Mammary epithelial cell (primary cell): Measurements from ENCODE around the gene PA2G4.

Experiments used
- CTCF ChIP-seq, 2 donors: IDR thresholded peaks in 1 of 2; conservative IDR thresholded peaks in 1 of 2; 2 replicates each; pipeline ENCODE4 v1.5.1; 2011 to 2012; ENCODE audit warnings: inconsistent platforms in 2 of 2, low read length in 2 of 2, mild to moderate bottlenecking in 2 of 2, control low read depth in 1 of 2, low read depth in 1 of 2; ENCODE audit not compliant: insufficient read depth in 1 of 2; ENCODE audit errors: extremely low read depth in 1 of 2
- EZH2 ChIP-seq: IDR thresholded peaks from 2 replicates; pipeline ENCODE4 v1.6.1; 2012; ENCODE audit warnings: low read length, inconsistent platforms, borderline replicate concordance

GRCh38 chr12:56103066-56103711, 1.2 kb upstream of the PA2G4 start:
- TF ChIP-seq CTCF (conservative IDR thresholded peaks at IDR 0.05 in 1 of 2, IDR thresholded peaks at IDR 0.05 in 1 of 2; ENCODE audit: extremely low read depth in 1 of 2, insufficient read depth in 1 of 2, low read depth in 1 of 2, low read length in 2 of 2) = no peak
- TF ChIP-seq EZH2 = no peak
